Measurements from ENCODE around the gene ZYG11B.

DNA sequence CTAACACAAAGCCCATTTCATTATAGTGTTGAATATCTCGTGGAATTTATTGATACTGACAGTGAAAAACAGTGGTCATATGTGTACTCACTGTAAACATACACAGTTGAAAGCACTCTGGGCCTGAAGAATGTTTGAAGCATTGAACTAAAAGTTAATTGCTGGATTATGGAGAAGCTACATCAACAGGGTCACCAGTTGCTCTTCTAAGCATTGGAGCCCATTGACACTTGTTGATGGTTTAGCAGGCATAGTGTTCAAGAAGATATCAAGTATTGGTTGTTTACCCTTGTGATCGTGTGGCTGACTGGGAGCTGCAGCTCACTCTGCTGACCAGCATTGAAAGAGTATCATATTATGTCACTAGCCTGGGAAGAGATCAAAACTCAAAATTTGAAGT, 126.6 kb downstream of the ZYG11B start:
- TF ChIP-seq, protein P1, sequence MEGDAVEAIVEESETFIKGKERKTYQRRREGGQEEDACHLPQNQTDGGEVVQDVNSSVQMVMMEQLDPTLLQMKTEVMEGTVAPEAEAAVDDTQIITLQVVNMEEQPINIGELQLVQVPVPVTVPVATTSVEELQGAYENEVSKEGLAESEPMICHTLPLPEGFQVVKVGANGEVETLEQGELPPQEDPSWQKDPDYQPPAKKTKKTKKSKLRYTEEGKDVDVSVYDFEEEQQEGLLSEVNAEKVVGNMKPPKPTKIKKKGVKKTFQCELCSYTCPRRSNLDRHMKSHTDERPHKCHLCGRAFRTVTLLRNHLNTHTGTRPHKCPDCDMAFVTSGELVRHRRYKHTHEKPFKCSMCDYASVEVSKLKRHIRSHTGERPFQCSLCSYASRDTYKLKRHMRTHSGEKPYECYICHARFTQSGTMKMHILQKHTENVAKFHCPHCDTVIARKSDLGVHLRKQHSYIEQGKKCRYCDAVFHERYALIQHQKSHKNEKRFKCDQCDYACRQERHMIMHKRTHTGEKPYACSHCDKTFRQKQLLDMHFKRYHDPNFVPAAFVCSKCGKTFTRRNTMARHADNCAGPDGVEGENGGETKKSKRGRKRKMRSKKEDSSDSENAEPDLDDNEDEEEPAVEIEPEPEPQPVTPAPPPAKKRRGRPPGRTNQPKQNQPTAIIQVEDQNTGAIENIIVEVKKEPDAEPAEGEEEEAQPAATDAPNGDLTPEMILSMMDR (IDR thresholded peaks at IDR 0.05; ENCODE audit: poor library complexity), result no peak
- TF ChIP-seq EZH2phosphoT487 (IDR thresholded peaks at IDR 0.05; ENCODE audit: low read depth, severe bottlenecking, unreplicated experiment) (no peak), EZH2 (IDR thresholded peaks at IDR 0.05; ENCODE audit: borderline replicate concordance) (no peak)

All from hepatocyte (in vitro differentiated cells).